Measurements from ENCODE around the gene DNHD1.

DNHD1 gene

GRCh38 chr11:6594142-6594768 lies 97.2 kb downstream of the DNHD1 start:
- no peak for DNase-seq (ENCODE audit: low spot score)

- peak; percentile 70 for DNase-seq (ENCODE audit: low spot score)
Measured at GRCh38 chr11:6596239-6596877, 99.3 kb downstream of the DNHD1 start.

GRCh38 chr11:6598555-6598954 lies 101.5 kb downstream of the DNHD1 start:
- DNase-seq (ENCODE audit: low spot score) = no peak

- no peak for DNase-seq (ENCODE audit: low spot score)
Measured at GRCh38 chr11:6599449-6599848, 102.4 kb downstream of the DNHD1 start.

GRCh38 chr11:6599881-6600390 lies 102.9 kb downstream of the DNHD1 start:
- DNase-seq (ENCODE audit: low spot score) = no peak

- DNase-seq (ENCODE audit: low spot score) = no peak
Measured at GRCh38 chr11:6601041-6601461, 104.0 kb downstream of the DNHD1 start.

GRCh38 chr11:6602096-6602940 lies 105.2 kb downstream of the DNHD1 start:
- DNase-seq (ENCODE audit: low spot score) = no peak

GRCh38 chr11:6603287-6604080 lies 106.4 kb downstream of the DNHD1 start, which contains the start of the genes ILK and RRP8:
Gene ILK (plus strand): TSS chr11:6603774. CDS start chr11:6604272, 498 bp downstream.
Gene RRP8 (minus strand): TSS chr11:6603616. CDS start chr11:6603502, 114 bp downstream.
- DNase-seq (ENCODE audit: low spot score) = peak; percentile 91

GRCh38 chr11:6604081-6604626 lies 107.1 kb downstream of the DNHD1 start:
- peak; percentile 64 for DNase-seq (ENCODE audit: low spot score)

GRCh38 chr11:6604790-6605189 lies 107.7 kb downstream of the DNHD1 start:
- DNase-seq (ENCODE audit: low spot score) = no peak

- DNase-seq (ENCODE audit: low spot score) = peak; percentile 84
Measured at GRCh38 chr11:6606471-6607189, 109.5 kb downstream of the DNHD1 start.

- DNase-seq (ENCODE audit: low spot score) = no peak
Measured at GRCh38 chr11:6607190-6607795, 110.2 kb downstream of the DNHD1 start.

GRCh38 chr11:6608011-6608410 lies 110.9 kb downstream of the DNHD1 start:
- DNase-seq (ENCODE audit: low spot score) = no peak

- no peak for DNase-seq (ENCODE audit: low spot score)
Measured at GRCh38 chr11:6608726-6609501, 111.8 kb downstream of the DNHD1 start.

- DNase-seq (ENCODE audit: low spot score) = no peak
Measured at GRCh38 chr11:6609502-6610015, 112.5 kb downstream of the DNHD1 start.

GRCh38 chr11:6610591-6610990 lies 113.5 kb downstream of the DNHD1 start:
- DNase-seq (ENCODE audit: low spot score) = no peak

- no peak for DNase-seq (ENCODE audit: low spot score)
Measured at GRCh38 chr11:6611092-6611962, 114.2 kb downstream of the DNHD1 start.

GRCh38 chr11:6611963-6612212 lies 114.8 kb downstream of the DNHD1 start:
- DNase-seq (ENCODE audit: low spot score) = peak; percentile 13

Measured in putamen (tissue), 1 donor.